GM21367 (cell line): ENCODE measurements around the gene CRAMP1.

Experiments used
- ATAC-seq: cut with Tn5 transposase; IDR thresholded peaks from one replicate; pipeline ENCODE4 v1.9.1; 2021; ENCODE audit not compliant: unreplicated experiment

The CRAMP1 gene

GRCh38 chr16:1677339-1677738 is 65.2 kb downstream of the CRAMP1 start:
- no peak for ATAC-seq

- peak; percentile 85 for ATAC-seq
Observed at GRCh38 chr16:1677942-1678499, 65.9 kb downstream of the CRAMP1 start, which contains the start of gene JPT2. Gene JPT2, plus strand, starts transcription at chr16:1678279. Its CDS starts 34 bp downstream, at chr16:1678313.

- ATAC-seq: no peak
Observed at GRCh38 chr16:1678500-1679098, 66.4 kb downstream of the CRAMP1 start.

GRCh38 chr16:1680361-1680760 is 68.2 kb downstream of the CRAMP1 start:
- ATAC-seq: no peak

GRCh38 chr16:1681032-1681431 is 68.9 kb downstream of the CRAMP1 start:
- ATAC-seq: no peak

- no peak for ATAC-seq
Observed at GRCh38 chr16:1687427-1688316, 75.5 kb downstream of the CRAMP1 start.

- no peak for ATAC-seq
Observed at GRCh38 chr16:1688807-1689560, 76.8 kb downstream of the CRAMP1 start.

- ATAC-seq: no peak
Observed at GRCh38 chr16:1689853-1690252, 77.7 kb downstream of the CRAMP1 start.

- ATAC-seq: no peak
Observed at GRCh38 chr16:1690810-1691209, 78.7 kb downstream of the CRAMP1 start.

- ATAC-seq: no peak
Observed at GRCh38 chr16:1691276-1691675, 79.1 kb downstream of the CRAMP1 start.

- ATAC-seq: no peak
Observed at GRCh38 chr16:1691956-1692355, 79.8 kb downstream of the CRAMP1 start.

GRCh38 chr16:1696863-1697262 is 84.7 kb downstream of the CRAMP1 start:
- no peak for ATAC-seq

- ATAC-seq: no peak
Observed at GRCh38 chr16:1698680-1699079, 86.5 kb downstream of the CRAMP1 start.

GRCh38 chr16:1700246-1700645 is 88.1 kb downstream of the CRAMP1 start:
- ATAC-seq: no peak

GRCh38 chr16:1701216-1701878 is 89.2 kb downstream of the CRAMP1 start:
- no peak for ATAC-seq

- ATAC-seq: peak; percentile 6
Observed at GRCh38 chr16:1705324-1705687, 93.1 kb downstream of the CRAMP1 start.

GRCh38 chr16:1705688-1706385 is 93.7 kb downstream of the CRAMP1 start, which contains the start of gene MAPK8IP3:
Gene MAPK8IP3, plus strand, starts transcription at chr16:1706195. Its CDS starts 145 bp downstream, at chr16:1706340.
- ATAC-seq: peak; percentile 60

GRCh38 chr16:1706386-1707192 is 94.4 kb downstream of the CRAMP1 start:
- ATAC-seq: no peak

GRCh38 chr16:1707193-1707790 is 95.1 kb downstream of the CRAMP1 start:
- no peak for ATAC-seq
